GM12874 (cell line): ENCODE measurements around the gene TRIM72.

ENCODE experiments used
- TF ChIP-seq, protein P1 (sequence below): IDR thresholded peaks from 2 replicates; pipeline ENCODE4 v1.5.1; 2011; ENCODE audit warnings: low read depth, mild to moderate bottlenecking, control low read depth, low read length, moderate library complexity; ENCODE audit not compliant: insufficient read depth

TRIM72 gene

GRCh38 chr16:31181102-31181830 lies 32.7 kb upstream of the TRIM72 start:
- TF ChIP-seq, protein P1, sequence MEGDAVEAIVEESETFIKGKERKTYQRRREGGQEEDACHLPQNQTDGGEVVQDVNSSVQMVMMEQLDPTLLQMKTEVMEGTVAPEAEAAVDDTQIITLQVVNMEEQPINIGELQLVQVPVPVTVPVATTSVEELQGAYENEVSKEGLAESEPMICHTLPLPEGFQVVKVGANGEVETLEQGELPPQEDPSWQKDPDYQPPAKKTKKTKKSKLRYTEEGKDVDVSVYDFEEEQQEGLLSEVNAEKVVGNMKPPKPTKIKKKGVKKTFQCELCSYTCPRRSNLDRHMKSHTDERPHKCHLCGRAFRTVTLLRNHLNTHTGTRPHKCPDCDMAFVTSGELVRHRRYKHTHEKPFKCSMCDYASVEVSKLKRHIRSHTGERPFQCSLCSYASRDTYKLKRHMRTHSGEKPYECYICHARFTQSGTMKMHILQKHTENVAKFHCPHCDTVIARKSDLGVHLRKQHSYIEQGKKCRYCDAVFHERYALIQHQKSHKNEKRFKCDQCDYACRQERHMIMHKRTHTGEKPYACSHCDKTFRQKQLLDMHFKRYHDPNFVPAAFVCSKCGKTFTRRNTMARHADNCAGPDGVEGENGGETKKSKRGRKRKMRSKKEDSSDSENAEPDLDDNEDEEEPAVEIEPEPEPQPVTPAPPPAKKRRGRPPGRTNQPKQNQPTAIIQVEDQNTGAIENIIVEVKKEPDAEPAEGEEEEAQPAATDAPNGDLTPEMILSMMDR = no peak

DNA sequence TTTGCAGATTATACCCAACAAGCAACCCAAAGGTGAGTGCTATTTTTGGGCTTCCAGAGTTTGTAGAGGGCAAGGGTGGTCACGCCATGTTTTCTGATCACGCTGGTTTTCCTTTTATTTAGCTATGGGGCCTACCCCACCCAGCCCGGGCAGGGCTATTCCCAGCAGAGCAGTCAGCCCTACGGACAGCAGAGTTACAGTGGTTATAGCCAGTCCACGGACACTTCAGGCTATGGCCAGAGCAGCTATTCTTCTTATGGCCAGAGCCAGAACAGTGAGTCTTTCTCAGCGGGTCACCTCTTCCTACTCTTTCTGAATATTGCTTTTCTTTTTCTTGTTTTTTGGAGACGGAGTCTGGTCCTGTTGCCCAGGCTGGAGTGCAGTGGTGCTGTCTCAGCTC lies 31.5 kb upstream of the TRIM72 start:
- TF ChIP-seq, protein P1 = no peak

DNA sequence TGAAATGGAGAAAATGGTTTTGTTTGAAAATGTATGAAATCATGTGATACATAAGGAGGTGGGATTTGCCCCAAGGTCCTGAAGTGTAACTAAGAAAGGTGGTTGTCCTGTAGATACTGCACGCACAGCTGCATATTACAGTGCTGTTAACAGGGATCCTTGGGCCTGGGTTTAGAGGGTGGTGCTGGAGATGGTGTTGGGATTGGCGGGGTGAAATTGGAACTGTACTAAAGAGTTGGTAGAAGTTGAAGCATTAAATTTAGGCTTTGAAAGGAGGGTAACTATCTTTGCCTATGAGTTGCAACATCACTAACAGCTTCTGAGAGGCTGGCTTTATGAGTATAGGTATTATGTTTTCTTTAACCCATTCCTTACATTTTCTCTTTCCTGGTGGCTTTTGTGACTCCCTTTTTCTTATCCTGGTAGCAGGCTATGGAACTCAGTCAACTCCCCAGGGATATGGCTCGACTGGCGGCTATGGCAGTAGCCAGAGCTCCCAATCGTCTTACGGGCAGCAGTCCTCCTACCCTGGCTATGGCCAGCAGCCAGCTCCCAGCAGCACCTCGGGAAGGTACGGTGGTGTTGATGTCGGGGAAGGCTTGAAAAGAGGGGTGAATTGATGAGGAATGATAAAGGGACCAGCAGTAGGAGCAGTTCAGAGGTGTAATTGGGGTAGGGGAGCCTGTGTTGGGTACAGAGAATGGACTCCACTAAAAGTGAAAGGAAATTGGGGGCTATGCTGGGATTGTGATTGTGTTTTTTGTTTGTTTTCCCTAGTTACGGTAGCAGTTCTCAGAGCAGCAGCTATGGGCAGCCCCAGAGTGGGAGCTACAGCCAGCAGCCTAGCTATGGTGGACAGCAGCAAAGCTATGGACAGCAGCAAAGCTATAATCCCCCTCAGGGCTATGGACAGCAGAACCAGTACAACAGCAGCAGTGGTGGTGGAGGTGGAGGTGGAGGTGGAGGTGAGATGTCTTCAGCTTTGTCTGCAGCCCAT lies 30.2 kb upstream of the TRIM72 start:
- TF ChIP-seq, protein P1 = no peak

DNA sequence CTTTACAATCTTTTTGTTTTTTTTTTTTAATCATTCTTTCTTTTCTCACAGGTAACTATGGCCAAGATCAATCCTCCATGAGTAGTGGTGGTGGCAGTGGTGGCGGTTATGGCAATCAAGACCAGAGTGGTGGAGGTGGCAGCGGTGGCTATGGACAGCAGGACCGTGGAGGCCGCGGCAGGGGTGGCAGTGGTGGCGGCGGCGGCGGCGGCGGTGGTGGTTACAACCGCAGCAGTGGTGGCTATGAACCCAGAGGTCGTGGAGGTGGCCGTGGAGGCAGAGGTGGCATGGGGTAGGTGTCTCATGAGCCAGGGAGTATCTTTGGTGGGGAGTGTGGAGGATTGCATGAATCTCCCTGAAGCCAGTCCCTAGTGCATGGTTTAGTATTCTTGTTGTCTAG lies 29.0 kb upstream of the TRIM72 start:
- TF ChIP-seq, protein P1 = no peak

GRCh38 chr16:31185339-31185738 lies 28.6 kb upstream of the TRIM72 start:
- TF ChIP-seq, protein P1 = no peak

DNA sequence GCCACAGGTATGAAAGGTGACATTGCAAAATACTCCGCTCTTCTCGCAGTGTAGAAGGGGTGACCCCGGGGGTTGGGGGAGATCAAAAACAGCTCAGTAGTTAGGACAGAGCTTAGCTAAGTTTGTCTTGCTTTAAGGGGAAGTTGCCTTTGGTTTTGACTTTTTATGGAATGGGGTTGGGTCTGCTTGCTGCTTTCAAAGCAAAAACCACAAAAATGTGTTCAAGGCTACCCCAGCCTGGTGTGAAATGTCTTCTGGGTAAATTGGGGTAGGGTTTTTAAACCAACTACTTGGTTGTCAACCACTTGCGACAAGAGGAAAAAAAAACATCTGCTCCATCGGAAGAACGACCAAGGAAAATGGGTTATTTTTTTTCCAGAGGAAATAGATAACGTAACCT lies 27.7 kb upstream of the TRIM72 start:
- TF ChIP-seq, protein P1 = no peak

DNA sequence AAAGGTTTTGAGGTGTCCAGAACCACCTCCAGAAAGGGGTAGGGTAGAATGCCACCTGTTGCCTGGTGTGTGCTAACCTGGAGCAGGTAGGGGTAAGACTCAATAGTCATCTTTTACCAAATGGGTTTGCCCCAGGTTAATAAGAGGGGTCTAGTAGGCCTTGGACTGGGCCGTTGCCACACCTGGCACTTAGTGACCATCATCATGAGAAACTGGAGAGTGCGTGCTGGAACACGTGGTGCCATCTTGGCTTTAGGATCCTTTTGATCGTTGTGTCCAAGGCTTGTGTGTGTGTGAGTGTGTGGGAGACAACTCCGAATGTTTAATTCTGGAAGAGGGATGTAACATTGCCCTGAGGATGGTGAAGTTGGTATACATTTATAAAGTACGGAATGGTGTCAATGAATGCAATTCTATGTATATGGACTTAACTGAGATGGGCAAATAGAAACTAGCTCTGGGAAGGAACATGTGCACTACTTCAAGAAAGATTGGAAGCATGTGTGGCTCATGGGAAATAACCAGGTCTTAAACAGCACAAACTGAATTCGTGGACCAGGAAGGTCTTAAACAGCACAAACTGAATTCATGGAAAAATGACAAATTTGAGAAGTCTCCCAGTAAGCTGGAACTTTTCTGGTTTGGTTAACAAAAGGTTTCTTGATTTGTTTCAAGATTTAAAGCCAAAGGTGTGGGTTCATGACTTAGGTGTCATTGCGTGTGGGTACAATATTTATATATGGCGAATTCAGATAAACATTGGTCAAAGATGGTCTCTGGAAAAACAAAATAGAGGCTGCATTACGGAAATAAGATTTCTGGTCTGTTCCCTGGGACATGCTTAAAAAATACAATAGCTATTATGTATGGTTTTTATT lies 26.8 kb upstream of the TRIM72 start:
- TF ChIP-seq, protein P1 = no peak
